BE2C (cell line): ENCODE data around the gene NR5A1.

ENCODE experiments used
- DNase-seq: peaks from one replicate; pipeline ENCODE4 v3.0.0-alpha.2; 2020
- H3K27me3 ChIP-seq: fragments of 250-450 bp; sonication (Bioruptor Pico); 2 replicates; pipeline ENCODE4 v1.5.1; 2020; ENCODE audit warnings: mild to moderate bottlenecking
- H3K36me3 ChIP-seq: fragments of 250-450 bp; sonication (Bioruptor Pico); 2 replicates; pipeline ENCODE4 v1.5.1; 2020; ENCODE audit warnings: mild to moderate bottlenecking
- H3K4me1 ChIP-seq: fragments of 250-450 bp; sonication (Bioruptor Pico); 2 replicates; pipeline ENCODE4 v1.5.1; 2020
- H3K4me3 ChIP-seq: 2 replicates; pipeline ENCODE4 v1.5.1; 2011; ENCODE audit warnings: low read depth, low read length
- H3K9me3 ChIP-seq: fragments of 250-450 bp; sonication (Bioruptor Pico); 2 replicates; pipeline ENCODE4 v1.5.1; 2020
- TF ChIP-seq, protein P1 (sequence below): IDR thresholded peaks from 2 replicates; pipeline ENCODE4 v1.5.1; 2012; ENCODE audit warnings: mild to moderate bottlenecking, low read depth, low read length

The NR5A1 gene

GRCh38 chr9:124436320-124436719 is 70.9 kb downstream of the NR5A1 start:
- no peaks in the 10 kb centered on the region for H3K4me1 ChIP-seq
- TF ChIP-seq, protein P1, sequence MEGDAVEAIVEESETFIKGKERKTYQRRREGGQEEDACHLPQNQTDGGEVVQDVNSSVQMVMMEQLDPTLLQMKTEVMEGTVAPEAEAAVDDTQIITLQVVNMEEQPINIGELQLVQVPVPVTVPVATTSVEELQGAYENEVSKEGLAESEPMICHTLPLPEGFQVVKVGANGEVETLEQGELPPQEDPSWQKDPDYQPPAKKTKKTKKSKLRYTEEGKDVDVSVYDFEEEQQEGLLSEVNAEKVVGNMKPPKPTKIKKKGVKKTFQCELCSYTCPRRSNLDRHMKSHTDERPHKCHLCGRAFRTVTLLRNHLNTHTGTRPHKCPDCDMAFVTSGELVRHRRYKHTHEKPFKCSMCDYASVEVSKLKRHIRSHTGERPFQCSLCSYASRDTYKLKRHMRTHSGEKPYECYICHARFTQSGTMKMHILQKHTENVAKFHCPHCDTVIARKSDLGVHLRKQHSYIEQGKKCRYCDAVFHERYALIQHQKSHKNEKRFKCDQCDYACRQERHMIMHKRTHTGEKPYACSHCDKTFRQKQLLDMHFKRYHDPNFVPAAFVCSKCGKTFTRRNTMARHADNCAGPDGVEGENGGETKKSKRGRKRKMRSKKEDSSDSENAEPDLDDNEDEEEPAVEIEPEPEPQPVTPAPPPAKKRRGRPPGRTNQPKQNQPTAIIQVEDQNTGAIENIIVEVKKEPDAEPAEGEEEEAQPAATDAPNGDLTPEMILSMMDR, result no peak
- no peaks in the 10 kb centered on the region; the same call in 1 of the 2 replicates for H3K27me3 ChIP-seq
- no peak overlapping the region for H3K4me3 ChIP-seq
- H3K9me3 ChIP-seq, result no peaks in the 10 kb centered on the region
- H3K36me3 ChIP-seq, result no peaks in the 10 kb centered on the region
- no peak for DNase-seq
